Activated CD4-positive, alpha-beta T cell treated with anti-CD3 and anti-CD28 coated beads for 4 hours (primary cell): Measurements from ENCODE around the gene KRTAP20-1.

Source experiments
- DNase-seq, 2 donors: peaks; one replicate each; pipeline ENCODE4 v3.0.0-alpha.2; 2020

The KRTAP20-1 gene

GRCh38 chr21:30616125-30616524 is at the start of gene KRTAP20-1:
Gene KRTAP20-1 (plus strand): TSS chr21:30616425. CDS start chr21:30616455, 30 bp downstream.
- DNase-seq, result no peak

GRCh38 chr21:30567617-30568016 is 48.6 kb upstream of the KRTAP20-1 start:
- DNase-seq, result no peak

- no peak for DNase-seq
These were observed 38.5 kb upstream of the KRTAP20-1 start for GRCh38 chr21:30577766-30578165.

GRCh38 chr21:30579346-30579745 is 36.9 kb upstream of the KRTAP20-1 start:
- no peak for DNase-seq

- no peak for DNase-seq
These were observed 36.1 kb upstream of the KRTAP20-1 start for GRCh38 chr21:30580132-30580531.

- no peak for DNase-seq
These were observed 33.4 kb upstream of the KRTAP20-1 start for GRCh38 chr21:30582870-30583269.

GRCh38 chr21:30590297-30590696 is 25.9 kb upstream of the KRTAP20-1 start, which contains the start of gene KRTAP22-2:
Gene KRTAP22-2 (minus strand): TSS chr21:30590397.
- DNase-seq, result no peak

- no peak for DNase-seq
These were observed 24.1 kb upstream of the KRTAP20-1 start, which contains the start of gene KRTAP6-3 for GRCh38 chr21:30592140-30592539. Gene KRTAP6-3 (plus strand): TSS chr21:30592440. CDS start chr21:30592446, 6 bp downstream.

GRCh38 chr21:30598802-30599201 is 17.4 kb upstream of the KRTAP20-1 start, which contains the start of gene KRTAP6-2:
Gene KRTAP6-2 (minus strand): TSS chr21:30598902. CDS start chr21:30598874, 28 bp downstream.
- DNase-seq, result no peak

GRCh38 chr21:30600787-30601186 is 15.4 kb upstream of the KRTAP20-1 start, which contains the start of gene KRTAP22-1:
Gene KRTAP22-1 (plus strand): TSS chr21:30601087.
- no peak for DNase-seq

- no peak for DNase-seq
These were observed 10.3 kb upstream of the KRTAP20-1 start for GRCh38 chr21:30605968-30606367.

- no peak for DNase-seq
These were observed 4.1 kb upstream of the KRTAP20-1 start for GRCh38 chr21:30612132-30612531.

- no peak for DNase-seq
These were observed 2.4 kb upstream of the KRTAP20-1 start, which contains the start of gene KRTAP6-1 for GRCh38 chr21:30613836-30614235. Gene KRTAP6-1 (minus strand): TSS chr21:30613930. CDS start chr21:30613904, 26 bp downstream.

- DNase-seq, result no peak
These were observed 1.0 kb upstream of the KRTAP20-1 start for GRCh38 chr21:30615199-30615598.

- DNase-seq, result no peak
These were observed 3.9 kb downstream of the KRTAP20-1 start for GRCh38 chr21:30620080-30620479.

- no peak for DNase-seq
These were observed 4.3 kb downstream of the KRTAP20-1 start, which contains the start of gene KRTAP20-4 for GRCh38 chr21:30620522-30620921. Gene KRTAP20-4 (plus strand): TSS chr21:30620627.

GRCh38 chr21:30623362-30623761 is 7.1 kb downstream of the KRTAP20-1 start:
- DNase-seq, result no peak

- DNase-seq, result no peak
These were observed 9.4 kb downstream of the KRTAP20-1 start for GRCh38 chr21:30625449-30626165.

GRCh38 chr21:30628109-30628508 is 11.9 kb downstream of the KRTAP20-1 start:
- no peak for DNase-seq

- no peak for DNase-seq
These were observed 13.0 kb downstream of the KRTAP20-1 start for GRCh38 chr21:30629200-30629599.

- DNase-seq, result no peak
These were observed 18.7 kb downstream of the KRTAP20-1 start, which contains the start of gene KRTAP20-2 for GRCh38 chr21:30634906-30635305. Gene KRTAP20-2 (plus strand): TSS chr21:30635206. CDS start chr21:30635264, 58 bp downstream.

- DNase-seq, result no peak
These were observed 22.5 kb downstream of the KRTAP20-1 start for GRCh38 chr21:30638686-30639085.

GRCh38 chr21:30642564-30642963 is 26.3 kb downstream of the KRTAP20-1 start, which contains the start of gene KRTAP20-3:
Gene KRTAP20-3 (plus strand): TSS chr21:30642864.
- DNase-seq, result no peak

GRCh38 chr21:30646904-30647414 is 30.7 kb downstream of the KRTAP20-1 start:
- DNase-seq, result no peak
